Caco-2 (cell line): ENCODE results near the gene BPIFB6. TPM values are rescaled to one million over a fixed set of nuclear protein-coding genes. Genes with fewer than 3 reads are reported as not detected.

Experiments
- BruUV-seq: library from RNA; stranded (reverse); fragments of 400-500 nt; replicated peaks from 2 replicates; lab custom pipeline; 2021; lab: Mats Ljungman, UMichigan
- CTCF ChIA-PET: fragments of 300-600 bp; sonication (Branson Sonifier 250); formaldehyde crosslinking; loops from one replicate; lab custom pipeline; 2022; ENCODE audit warnings: antibody characterized with exemption; lab: Charles Lee
- POLR2A ChIA-PET: fragments of 300-600 bp; sonication (Branson Sonifier 250); formaldehyde crosslinking; loops from one replicate; lab custom pipeline; 2022; ENCODE audit warnings: antibody characterized with exemption; lab: Charles Lee
- DNase-seq, 2 experiments: peaks; one replicate each; pipeline versions ENCODE4 v3.0.0 to v3.0.0-alpha.2; 2020 to 2022
- H3K27me3 ChIP-seq: replicated peaks from 2 replicates; pipeline ENCODE4 v1.6.0; 2011; ENCODE audit warnings: low read length; ENCODE audit not compliant: control insufficient read depth, insufficient read depth
- H3K36me3 ChIP-seq: 2 replicates; pipeline ENCODE4 v1.5.1; 2011; ENCODE audit warnings: low read length; ENCODE audit not compliant: control insufficient read depth, insufficient read depth
- H3K4me1 ChIP-seq: fragments of 250-450 bp; sonication (Bioruptor Pico); 2 replicates; pipeline ENCODE4 v1.5.1; 2020; ENCODE audit warnings: mild to moderate bottlenecking
- H3K4me3 ChIP-seq: 2 replicates; pipeline ENCODE4 v1.5.1; 2011; ENCODE audit warnings: low read depth, mild to moderate bottlenecking, control low read depth, low read length
- H3K9me3 ChIP-seq: fragments of 250-450 bp; sonication (Bioruptor Pico); 2 replicates; pipeline ENCODE4 v1.5.1; 2020; ENCODE audit warnings: mild to moderate bottlenecking, moderate library complexity
- H3K27ac Mint-ChIP-seq: one replicate; pipeline ENCODE4 v1.8.0; 2022; ENCODE audit warnings: mixed read lengths; ENCODE audit not compliant: unreplicated experiment
- H3K27me3 Mint-ChIP-seq: one replicate; pipeline ENCODE4 v1.8.0; 2022; ENCODE audit warnings: mixed read lengths; ENCODE audit not compliant: insufficient read depth, unreplicated experiment
- H3K36me3 Mint-ChIP-seq: one replicate; pipeline ENCODE4 v1.8.0; 2022; ENCODE audit warnings: mild to moderate bottlenecking, mixed read lengths; ENCODE audit not compliant: insufficient read depth, unreplicated experiment
- H3K4me1 Mint-ChIP-seq: one replicate; pipeline ENCODE4 v1.8.0; 2022; ENCODE audit warnings: low read depth, mixed read lengths; ENCODE audit not compliant: unreplicated experiment
- H3K4me3 Mint-ChIP-seq: one replicate; pipeline ENCODE4 v1.8.0; 2022; ENCODE audit warnings: mild to moderate bottlenecking, moderate library complexity, mixed read lengths; ENCODE audit not compliant: unreplicated experiment
- H3K9me3 Mint-ChIP-seq: one replicate; pipeline ENCODE4 v1.8.0; 2022; ENCODE audit warnings: mixed read lengths; ENCODE audit not compliant: unreplicated experiment
- CTCF ChIP-seq, 2 experiments: fragments of 200-600 bp in 1 of 2; IDR thresholded peaks; 1 replicate in 1 of 2; 2 replicates in 1 of 2; pipeline versions ENCODE4 v1.5.1 to v1.8.0; 2011 to 2022; ENCODE audit warnings: antibody characterized with exemption in 1 of 2, control low read depth in 1 of 2, inconsistent platforms in 1 of 2, low read depth in 1 of 2, low read length in 1 of 2, mild to moderate bottlenecking in 1 of 2, moderate library complexity in 1 of 2; ENCODE audit not compliant: insufficient read depth in 1 of 2, severe bottlenecking in 1 of 2, unreplicated experiment in 1 of 2
- intact Hi-C: fragments of 100-400 bp; cut with micrococcal nuclease; formaldehyde crosslinking; loops from one replicate; pipeline ENCODE4 v1.10.0; 2022; ENCODE audit not compliant: unreplicated experiment
- total RNA-seq: library from RNA; stranded (reverse); gene quantifications from 2 replicates; pipeline ENCODE4 v1.2.3, GENCODE V29; 2022

The BPIFB6 gene
- total RNA-seq, 1 experiment from 2014 or later, result not detected

GRCh38 chr20:33061658-33062028 is 30.2 kb downstream of the BPIFB6 start:
- H3K4me3 ChIP-seq, result no peak overlapping the region
- no peaks in the 10 kb centered on the region for H3K36me3 ChIP-seq
- ChIA-PET CTCF (interaction anchor here (1.5 kb wide), 1 partner anchor 10 kb away, joined by 4 read pairs; no protein-coding TSS in a partner anchor), POLR2A (no interaction called here)
- no peak overlapping the region for H3K27ac Mint-ChIP-seq
- intact Hi-C loops, result no loop called here
- BruUV-seq, result no TSS peak
- no peaks in the 10 kb centered on the region; the same call in 1 of the 2 replicates for H3K27me3 ChIP-seq
- no peaks in the 10 kb centered on the region for H3K4me1 Mint-ChIP-seq
- no peaks in the 10 kb centered on the region for H3K36me3 Mint-ChIP-seq
- H3K9me3 Mint-ChIP-seq, result no peaks in the 10 kb centered on the region
- DNase-seq, result no peak
- no peaks in the 10 kb centered on the region for H3K4me1 ChIP-seq
- no peak for TF ChIP-seq CTCF (IDR thresholded peaks at IDR 0.05; ENCODE audit: insufficient read depth in 1 of 2, low read depth in 1 of 2, low read length in 1 of 2, severe bottlenecking in 1 of 2, unreplicated experiment in 1 of 2)
- H3K27me3 Mint-ChIP-seq, result peaks cover 16% of the 10 kb centered on the region
- no peaks in the 10 kb centered on the region for H3K9me3 ChIP-seq
- no peak overlapping the region for H3K4me3 Mint-ChIP-seq

GRCh38 chr20:33062105-33062824 is 30.8 kb downstream of the BPIFB6 start:
- Mint-ChIP-seq H3K27ac (no peak overlapping the region), H3K36me3 (no peaks in the 10 kb centered on the region), H3K4me1 (no peaks in the 10 kb centered on the region), H3K9me3 (no peaks in the 10 kb centered on the region), H3K27me3 (peaks cover 19% of the 10 kb centered on the region), H3K4me3 (no peak overlapping the region)
- H3K9me3 ChIP-seq, result no peaks in the 10 kb centered on the region
- ChIA-PET CTCF (interaction anchor here (1.5 kb wide), 1 partner anchor 9 kb away, joined by 4 read pairs; no protein-coding TSS in a partner anchor), POLR2A (no interaction called here)
- no peaks in the 10 kb centered on the region for H3K36me3 ChIP-seq
- BruUV-seq, result no TSS peak
- no peak for TF ChIP-seq CTCF (IDR thresholded peaks at IDR 0.05; ENCODE audit: insufficient read depth in 1 of 2, low read depth in 1 of 2, low read length in 1 of 2, severe bottlenecking in 1 of 2, unreplicated experiment in 1 of 2)
- intact Hi-C loops, result no loop called here
- H3K4me1 ChIP-seq, result no peaks in the 10 kb centered on the region
- no peaks in the 10 kb centered on the region; the same call in 1 of the 2 replicates for H3K27me3 ChIP-seq
- H3K4me3 ChIP-seq, result no peak overlapping the region
- DNase-seq, result no peak

GRCh38 chr20:33062825-33063149 is 31.3 kb downstream of the BPIFB6 start:
- no peaks in the 10 kb centered on the region for H3K9me3 Mint-ChIP-seq
- peaks cover 18% of the 10 kb centered on the region for H3K27me3 Mint-ChIP-seq
- POLR2A ChIA-PET, result no interaction called here
- no peak overlapping the region for H3K27ac Mint-ChIP-seq
- H3K27me3 ChIP-seq, result no peaks in the 10 kb centered on the region; the same call in 1 of the 2 replicates
- H3K36me3 Mint-ChIP-seq, result no peaks in the 10 kb centered on the region
- BruUV-seq, result no TSS peak
- intact Hi-C loops, result no loop called here
- H3K4me3 Mint-ChIP-seq, result no peak overlapping the region
- H3K4me1 Mint-ChIP-seq, result no peaks in the 10 kb centered on the region
- no peaks in the 10 kb centered on the region for H3K4me1 ChIP-seq
- H3K36me3 ChIP-seq, result no peaks in the 10 kb centered on the region
- TF ChIP-seq CTCF (IDR thresholded peaks at IDR 0.05; ENCODE audit: insufficient read depth in 1 of 2, low read depth in 1 of 2, low read length in 1 of 2, severe bottlenecking in 1 of 2, unreplicated experiment in 1 of 2), result no peak
- DNase-seq, result no peak
- CTCF ChIA-PET, result interaction anchor here (1.5 kb wide), 1 partner anchor 9 kb away, joined by 4 read pairs; no protein-coding TSS in a partner anchor
- no peak overlapping the region for H3K4me3 ChIP-seq
- no peaks in the 10 kb centered on the region for H3K9me3 ChIP-seq
